ENCODE results near the gene MAS1L.

MAS1L gene

DNA sequence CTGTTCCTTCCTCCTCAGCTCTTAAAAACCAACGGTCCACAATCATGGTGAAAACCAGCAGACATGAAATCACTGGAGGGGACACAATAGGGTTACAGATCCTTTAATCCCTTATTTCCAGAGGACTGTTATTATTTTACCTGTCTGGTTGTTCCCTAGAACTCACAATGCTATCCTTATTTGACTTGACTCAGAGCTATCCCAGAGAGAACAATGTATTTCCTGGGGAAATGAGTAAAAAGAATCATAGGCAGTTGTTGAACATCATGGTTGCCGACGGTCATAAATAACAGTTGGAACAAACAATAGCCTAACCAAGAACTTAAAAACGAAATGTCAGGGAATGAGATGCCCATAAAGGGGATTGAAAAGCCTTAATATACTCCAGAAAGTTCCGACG is 21.5 kb downstream of the MAS1L start:
- TF ChIP-seq SIN3A (IDR thresholded peaks at IDR 0.05; ENCODE audit: borderline replicate concordance, insufficient read depth, low read length) (no peak), TAF1 (IDR thresholded peaks at IDR 0.05; ENCODE audit: borderline replicate concordance, insufficient read depth, low read length) (no peak), POLR2AphosphoS5 (IDR thresholded peaks at IDR 0.05; ENCODE audit: low read depth, low read length) (no peak), FOXP2 (optimal IDR thresholded peaks at IDR 0.05; ENCODE audit: borderline replicate concordance, extremely low read depth, extremely low read length, insufficient read depth) (no peak)
- TF ChIP-seq, protein P1, sequence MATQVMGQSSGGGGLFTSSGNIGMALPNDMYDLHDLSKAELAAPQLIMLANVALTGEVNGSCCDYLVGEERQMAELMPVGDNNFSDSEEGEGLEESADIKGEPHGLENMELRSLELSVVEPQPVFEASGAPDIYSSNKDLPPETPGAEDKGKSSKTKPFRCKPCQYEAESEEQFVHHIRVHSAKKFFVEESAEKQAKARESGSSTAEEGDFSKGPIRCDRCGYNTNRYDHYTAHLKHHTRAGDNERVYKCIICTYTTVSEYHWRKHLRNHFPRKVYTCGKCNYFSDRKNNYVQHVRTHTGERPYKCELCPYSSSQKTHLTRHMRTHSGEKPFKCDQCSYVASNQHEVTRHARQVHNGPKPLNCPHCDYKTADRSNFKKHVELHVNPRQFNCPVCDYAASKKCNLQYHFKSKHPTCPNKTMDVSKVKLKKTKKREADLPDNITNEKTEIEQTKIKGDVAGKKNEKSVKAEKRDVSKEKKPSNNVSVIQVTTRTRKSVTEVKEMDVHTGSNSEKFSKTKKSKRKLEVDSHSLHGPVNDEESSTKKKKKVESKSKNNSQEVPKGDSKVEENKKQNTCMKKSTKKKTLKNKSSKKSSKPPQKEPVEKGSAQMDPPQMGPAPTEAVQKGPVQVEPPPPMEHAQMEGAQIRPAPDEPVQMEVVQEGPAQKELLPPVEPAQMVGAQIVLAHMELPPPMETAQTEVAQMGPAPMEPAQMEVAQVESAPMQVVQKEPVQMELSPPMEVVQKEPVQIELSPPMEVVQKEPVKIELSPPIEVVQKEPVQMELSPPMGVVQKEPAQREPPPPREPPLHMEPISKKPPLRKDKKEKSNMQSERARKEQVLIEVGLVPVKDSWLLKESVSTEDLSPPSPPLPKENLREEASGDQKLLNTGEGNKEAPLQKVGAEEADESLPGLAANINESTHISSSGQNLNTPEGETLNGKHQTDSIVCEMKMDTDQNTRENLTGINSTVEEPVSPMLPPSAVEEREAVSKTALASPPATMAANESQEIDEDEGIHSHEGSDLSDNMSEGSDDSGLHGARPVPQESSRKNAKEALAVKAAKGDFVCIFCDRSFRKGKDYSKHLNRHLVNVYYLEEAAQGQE (IDR thresholded peaks at IDR 0.05; ENCODE audit: insufficient read depth in 1 of 2, low read depth in 2 of 2, low read length in 2 of 2), result no peak

DNA sequence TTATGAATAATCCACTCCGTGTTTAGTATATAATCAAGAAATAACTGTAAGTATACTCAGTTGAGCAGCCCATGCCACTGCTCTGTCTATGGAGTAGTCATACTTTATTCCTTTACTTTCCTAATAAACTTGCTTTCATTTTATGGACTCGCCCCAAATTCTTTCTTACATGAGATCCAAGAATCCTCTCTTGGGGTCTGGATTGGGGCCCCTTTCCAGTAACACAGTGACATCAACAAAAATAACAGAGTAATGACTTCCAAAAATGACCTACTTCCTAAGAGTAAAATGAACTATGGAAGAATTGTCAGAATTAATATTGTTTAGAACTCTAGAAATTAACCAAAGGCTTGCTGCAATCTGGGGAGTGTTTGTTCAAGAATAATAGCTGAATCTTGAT is 22.0 kb downstream of the MAS1L start:
- TF ChIP-seq, protein P1 (IDR thresholded peaks at IDR 0.05; ENCODE audit: insufficient read depth in 1 of 2, low read depth in 2 of 2, low read length in 2 of 2), result no peak
- TF ChIP-seq FOXP2 (optimal IDR thresholded peaks at IDR 0.05; ENCODE audit: borderline replicate concordance, extremely low read depth, extremely low read length, insufficient read depth) (no peak), SIN3A (IDR thresholded peaks at IDR 0.05; ENCODE audit: borderline replicate concordance, insufficient read depth, low read length) (no peak)

DNA sequence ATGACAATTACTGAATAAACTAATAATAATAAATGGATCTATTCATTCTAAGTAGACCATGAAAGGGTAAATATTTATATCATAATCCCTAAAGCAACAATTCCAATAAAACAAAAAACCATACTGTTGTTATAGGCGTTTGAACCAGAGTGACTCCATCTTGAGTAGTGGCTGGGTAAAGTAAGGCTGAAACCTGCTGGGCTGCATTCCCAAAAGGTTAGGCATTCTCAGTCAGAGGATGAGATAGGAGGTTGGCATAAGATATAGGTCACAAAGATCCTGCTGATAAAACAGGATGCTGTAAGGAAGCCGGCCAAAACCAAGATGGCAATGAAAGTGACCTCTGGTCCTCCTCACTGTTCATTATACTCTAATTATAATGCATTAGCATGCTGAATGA is 22.5 kb downstream of the MAS1L start:
- TF ChIP-seq FOXP2 (optimal IDR thresholded peaks at IDR 0.05; ENCODE audit: borderline replicate concordance, extremely low read depth, extremely low read length, insufficient read depth) (no peak), SIN3A (IDR thresholded peaks at IDR 0.05; ENCODE audit: borderline replicate concordance, insufficient read depth, low read length) (no peak)

DNA sequence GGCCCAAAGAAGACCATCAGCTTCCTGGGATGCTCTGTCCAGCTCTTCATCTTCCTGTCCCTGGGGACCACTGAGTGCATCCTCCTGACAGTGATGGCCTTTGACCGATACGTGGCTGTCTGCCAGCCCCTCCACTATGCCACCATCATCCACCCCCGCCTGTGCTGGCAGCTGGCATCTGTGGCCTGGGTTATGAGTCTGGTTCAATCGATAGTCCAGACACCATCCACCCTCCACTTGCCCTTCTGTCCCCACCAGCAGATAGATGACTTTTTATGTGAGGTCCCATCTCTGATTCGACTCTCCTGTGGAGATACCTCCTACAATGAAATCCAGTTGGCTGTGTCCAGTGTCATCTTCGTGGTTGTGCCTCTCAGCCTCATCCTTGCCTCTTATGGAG is 25.7 kb downstream of the MAS1L start:
- no peak for TF ChIP-seq SIN3A (IDR thresholded peaks at IDR 0.05; ENCODE audit: borderline replicate concordance, insufficient read depth, low read length)
- TF ChIP-seq, protein P1 (IDR thresholded peaks at IDR 0.05; ENCODE audit: insufficient read depth in 1 of 2, low read depth in 2 of 2, low read length in 2 of 2), result no peak

DNA sequence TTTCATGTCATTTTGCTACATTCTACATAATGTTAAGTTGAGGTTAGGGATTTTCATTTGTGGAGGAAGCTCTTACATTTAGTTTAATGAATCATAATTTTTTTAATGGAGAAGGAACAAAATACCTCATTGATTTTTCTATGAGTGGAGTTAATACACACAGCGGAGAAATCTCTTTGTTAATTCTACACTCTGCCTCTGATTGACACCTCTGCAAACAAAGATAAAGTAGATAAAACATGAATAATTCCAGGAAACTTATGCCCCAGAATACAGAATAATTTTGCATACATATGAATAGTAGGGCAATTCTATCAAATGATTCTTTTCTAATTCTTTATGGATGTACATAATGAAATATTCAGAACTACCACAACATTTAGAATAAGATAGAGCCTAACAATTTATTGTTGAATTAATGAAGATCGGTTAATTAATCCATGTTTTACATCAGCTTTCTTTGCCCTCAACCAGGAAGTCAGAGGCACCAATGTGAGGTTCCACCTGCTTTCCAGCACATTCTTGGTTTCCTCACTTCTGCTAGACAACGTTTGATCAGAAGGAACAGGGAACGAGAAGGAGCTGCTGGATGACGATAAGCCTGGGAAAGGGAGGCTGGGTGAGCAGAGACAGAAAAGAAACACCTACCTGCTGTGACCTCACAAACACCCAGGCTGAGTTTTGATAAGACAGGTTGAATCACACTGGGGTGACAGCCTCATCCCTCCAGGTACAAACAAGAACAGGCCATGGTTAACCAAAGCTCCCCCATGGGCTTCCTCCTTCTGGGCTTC is 26.5 kb downstream of the MAS1L start:
- no peak for TF ChIP-seq FOXP2 (optimal IDR thresholded peaks at IDR 0.05; ENCODE audit: borderline replicate concordance, extremely low read depth, extremely low read length, insufficient read depth)

DNA sequence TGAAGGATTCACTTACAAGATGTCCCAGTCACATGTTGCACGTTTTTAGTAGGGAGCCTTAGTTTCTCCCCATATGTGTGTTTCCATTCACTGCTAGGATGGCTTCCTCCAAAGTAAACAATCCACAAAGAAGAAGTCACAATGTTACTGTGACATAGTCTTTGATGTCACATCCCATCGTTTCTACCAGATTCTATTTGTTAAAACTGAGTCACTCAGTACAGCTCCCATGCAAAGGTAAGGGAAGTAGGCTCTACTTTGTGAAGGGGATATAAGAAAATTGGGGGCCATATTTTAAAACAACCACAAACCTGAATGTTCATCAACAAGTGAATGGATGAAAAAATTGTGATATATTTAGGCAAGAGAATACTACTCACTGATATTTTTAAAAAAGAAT is 30.8 kb downstream of the MAS1L start, which contains the start of the genes OR11A1 and OR2H1:
Gene OR11A1 (minus strand): TSS at position 101 of the 400 bp plus-strand sequence. CDS start 29,430 bp downstream, outside the sequence.
Gene OR2H1 (plus strand): TSS at position 185 of the 400 bp plus-strand sequence. CDS start 4,615 bp downstream, outside the sequence.
- TF ChIP-seq FOXP2 (optimal IDR thresholded peaks at IDR 0.05; ENCODE audit: borderline replicate concordance, extremely low read depth, extremely low read length, insufficient read depth) (no peak), POLR2AphosphoS5 (IDR thresholded peaks at IDR 0.05; ENCODE audit: low read depth, low read length) (no peak), SIN3A (IDR thresholded peaks at IDR 0.05; ENCODE audit: borderline replicate concordance, insufficient read depth, low read length) (no peak), TAF1 (IDR thresholded peaks at IDR 0.05; ENCODE audit: borderline replicate concordance, insufficient read depth, low read length) (no peak)
- TF ChIP-seq, protein P1 (IDR thresholded peaks at IDR 0.05; ENCODE audit: insufficient read depth in 1 of 2, low read depth in 2 of 2, low read length in 2 of 2), result no peak

All from PFSK-1 (cell line).